ENCODE results near the gene CDKN2D.
A peak's percentile ranks its signal among the peaks of the same experiment; 100 is the strongest.

CDKN2D gene

DNA sequence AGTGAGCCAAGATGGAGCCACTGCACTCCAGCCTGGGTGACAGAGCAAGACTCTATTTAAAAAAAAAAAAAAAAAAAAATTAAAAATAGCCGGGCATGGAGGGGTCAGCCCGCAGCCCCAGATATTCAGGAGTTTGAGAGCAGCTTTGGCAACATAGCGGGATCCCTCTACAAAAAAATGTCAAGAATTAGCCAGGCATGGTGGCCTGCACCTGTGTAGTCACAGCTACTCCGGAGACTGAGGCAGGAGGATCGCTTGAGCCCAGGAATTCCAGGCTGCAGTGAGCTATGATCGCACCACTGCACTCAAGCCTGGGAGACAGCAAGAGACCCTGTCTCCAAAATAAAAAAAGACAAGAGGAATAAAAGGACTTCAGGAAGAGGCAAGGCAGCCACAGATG is 17.6 kb upstream of the CDKN2D start:
- TF ChIP-seq, protein P1, sequence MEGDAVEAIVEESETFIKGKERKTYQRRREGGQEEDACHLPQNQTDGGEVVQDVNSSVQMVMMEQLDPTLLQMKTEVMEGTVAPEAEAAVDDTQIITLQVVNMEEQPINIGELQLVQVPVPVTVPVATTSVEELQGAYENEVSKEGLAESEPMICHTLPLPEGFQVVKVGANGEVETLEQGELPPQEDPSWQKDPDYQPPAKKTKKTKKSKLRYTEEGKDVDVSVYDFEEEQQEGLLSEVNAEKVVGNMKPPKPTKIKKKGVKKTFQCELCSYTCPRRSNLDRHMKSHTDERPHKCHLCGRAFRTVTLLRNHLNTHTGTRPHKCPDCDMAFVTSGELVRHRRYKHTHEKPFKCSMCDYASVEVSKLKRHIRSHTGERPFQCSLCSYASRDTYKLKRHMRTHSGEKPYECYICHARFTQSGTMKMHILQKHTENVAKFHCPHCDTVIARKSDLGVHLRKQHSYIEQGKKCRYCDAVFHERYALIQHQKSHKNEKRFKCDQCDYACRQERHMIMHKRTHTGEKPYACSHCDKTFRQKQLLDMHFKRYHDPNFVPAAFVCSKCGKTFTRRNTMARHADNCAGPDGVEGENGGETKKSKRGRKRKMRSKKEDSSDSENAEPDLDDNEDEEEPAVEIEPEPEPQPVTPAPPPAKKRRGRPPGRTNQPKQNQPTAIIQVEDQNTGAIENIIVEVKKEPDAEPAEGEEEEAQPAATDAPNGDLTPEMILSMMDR (IDR thresholded peaks at IDR 0.05; ENCODE audit: low read depth, low read length): no peak
- no peak for DNase-seq
- no peaks in the 10 kb centered on the region for H3K27me3 ChIP-seq (ENCODE audit: insufficient read depth, low read depth, severe bottlenecking)
- H3K27ac ChIP-seq: no peak overlapping the region
- H3K36me3 ChIP-seq: no peaks in the 10 kb centered on the region
- H3K4me3 ChIP-seq (ENCODE audit: low read depth, low read length): no peak overlapping the region
- no peaks in the 10 kb centered on the region for H3K9me3 ChIP-seq (ENCODE audit: severe bottlenecking)

DNA sequence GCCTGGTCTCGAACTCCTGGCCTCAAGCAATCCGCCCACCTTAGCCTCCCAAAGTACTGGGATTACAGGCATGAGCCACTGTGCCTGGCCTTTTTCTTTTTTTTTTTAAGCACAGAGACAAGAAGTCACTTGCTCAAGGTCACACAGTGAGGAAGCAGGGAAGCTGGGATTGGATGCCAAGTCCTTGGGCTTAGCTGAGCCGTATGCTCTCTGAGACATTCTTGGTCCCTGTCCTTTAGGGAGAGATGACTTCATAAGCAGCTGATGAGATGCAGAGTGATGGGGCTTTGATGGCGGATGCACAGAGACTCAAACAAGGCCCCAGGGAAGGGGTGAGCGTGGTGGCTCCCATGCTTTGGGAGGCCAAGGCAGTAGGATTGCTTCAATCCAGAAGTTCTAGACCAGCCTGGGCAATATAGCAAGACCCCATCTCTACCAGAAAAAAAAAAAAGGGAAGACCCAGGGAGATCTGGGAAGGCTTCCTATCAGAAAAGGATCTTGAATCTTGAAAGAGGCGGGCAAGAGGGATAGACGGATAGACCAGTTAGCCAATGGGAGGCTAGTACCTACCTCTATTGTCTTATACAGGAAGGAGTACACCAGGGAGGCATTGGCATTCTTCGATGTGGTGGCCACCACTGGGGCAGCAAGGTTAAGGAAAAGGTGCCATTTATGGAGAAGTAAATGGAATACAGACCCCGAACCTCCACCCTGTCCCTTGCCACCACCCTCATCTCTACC is 14.4 kb upstream of the CDKN2D start:
- Histone ChIP-seq H3K4me3 (ENCODE audit: low read depth, low read length) (no peak overlapping the region), H3K27me3 (ENCODE audit: insufficient read depth, low read depth, severe bottlenecking) (no peaks in the 10 kb centered on the region), H3K36me3 (no peaks in the 10 kb centered on the region), H3K9me3 (ENCODE audit: severe bottlenecking) (no peaks in the 10 kb centered on the region), H3K27ac (no peak overlapping the region)
- DNase-seq: no peak
- TF ChIP-seq, protein P1 (IDR thresholded peaks at IDR 0.05; ENCODE audit: low read depth, low read length): no peak

DNA sequence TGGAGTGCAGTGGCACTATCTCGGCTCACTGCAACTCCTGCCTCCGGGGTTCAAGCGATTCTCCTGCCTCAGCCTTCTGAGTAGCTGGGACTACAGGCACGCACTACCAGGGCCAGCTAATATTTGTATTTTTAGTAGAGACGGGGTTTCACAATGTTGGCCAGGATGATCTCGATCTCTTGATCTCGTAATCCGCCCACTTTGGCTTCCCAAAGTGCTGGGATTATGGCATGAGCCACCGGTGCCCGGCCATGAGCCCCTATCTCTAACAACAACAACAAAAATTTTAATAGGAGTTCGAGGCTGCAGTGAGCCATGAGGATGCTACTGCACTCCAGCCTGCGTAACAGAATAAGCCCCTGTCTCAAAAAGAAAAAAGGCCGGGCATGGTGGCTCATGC is 13.3 kb upstream of the CDKN2D start:
- DNase-seq: no peak
- TF ChIP-seq, protein P1 (IDR thresholded peaks at IDR 0.05; ENCODE audit: low read depth, low read length): no peak
- H3K27me3 ChIP-seq (ENCODE audit: insufficient read depth, low read depth, severe bottlenecking): no peaks in the 10 kb centered on the region
- no peaks in the 10 kb centered on the region for H3K9me3 ChIP-seq (ENCODE audit: severe bottlenecking)
- no peak overlapping the region for H3K4me3 ChIP-seq (ENCODE audit: low read depth, low read length)
- no peaks in the 10 kb centered on the region for H3K36me3 ChIP-seq
- no peak overlapping the region for H3K27ac ChIP-seq

DNA sequence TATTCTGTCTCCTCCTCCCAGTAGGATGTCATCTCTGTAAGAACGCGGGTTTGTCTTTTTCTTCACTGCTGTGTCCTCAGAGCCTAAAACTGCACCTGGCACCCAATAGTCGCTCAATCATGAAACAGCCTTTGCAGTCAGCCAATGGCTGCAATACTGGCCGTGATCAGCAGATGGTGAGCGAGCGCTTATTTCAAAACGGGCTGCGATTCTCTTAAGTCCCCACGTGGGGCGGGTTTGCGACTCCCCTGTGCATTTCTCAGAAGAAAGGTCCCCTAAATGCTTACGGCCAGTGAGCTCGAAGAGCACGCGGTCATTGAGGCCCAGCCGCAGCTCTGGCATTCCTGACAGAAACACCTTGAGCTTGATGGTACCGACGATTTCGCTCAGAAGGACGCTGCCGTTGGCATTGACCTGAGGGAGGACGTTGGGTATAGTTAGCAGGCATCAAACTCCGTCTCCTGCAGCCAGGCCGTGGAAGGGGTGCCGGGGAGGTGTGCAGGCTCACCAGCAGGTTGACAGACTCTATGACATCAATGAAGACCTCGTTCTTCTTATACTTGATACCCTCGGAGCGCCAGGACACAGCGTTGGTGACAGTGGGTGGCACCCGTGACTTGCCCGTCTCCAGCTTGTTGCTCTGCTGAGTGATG is 12.3 kb upstream of the CDKN2D start:
- Histone ChIP-seq H3K27me3 (ENCODE audit: insufficient read depth, low read depth, severe bottlenecking) (no peaks in the 10 kb centered on the region), H3K9me3 (ENCODE audit: severe bottlenecking) (no peaks in the 10 kb centered on the region), H3K36me3 (no peaks in the 10 kb centered on the region), H3K27ac (no peak overlapping the region), H3K4me3 (ENCODE audit: low read depth, low read length) (no peak overlapping the region)
- DNase-seq: peak; percentile 90
- TF ChIP-seq, protein P1 (IDR thresholded peaks at IDR 0.05; ENCODE audit: low read depth, low read length): peak; percentile 96

DNA sequence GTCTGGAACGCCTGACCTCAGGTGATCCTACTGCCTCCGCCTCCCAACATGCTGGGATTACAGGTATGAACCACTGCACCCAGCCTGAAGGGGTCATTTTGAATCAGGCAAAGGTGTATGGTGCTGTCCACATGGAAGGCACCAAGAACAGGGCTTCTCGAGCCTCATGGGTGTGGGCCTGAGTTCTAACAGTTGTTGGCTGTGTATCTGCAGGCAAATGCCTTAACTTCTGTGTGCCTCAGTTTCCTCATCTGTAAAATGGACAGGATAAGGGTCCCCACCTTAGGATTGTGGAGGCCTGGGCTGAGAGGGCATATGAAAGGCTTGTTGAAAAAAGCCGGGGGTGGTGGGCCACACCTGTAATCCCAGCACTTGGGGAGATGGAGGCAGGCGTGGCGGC is 9.2 kb upstream of the CDKN2D start:
- Histone ChIP-seq H3K27me3 (ENCODE audit: insufficient read depth, low read depth, severe bottlenecking) (no peaks in the 10 kb centered on the region), H3K27ac (no peak overlapping the region), H3K36me3 (no peaks in the 10 kb centered on the region), H3K9me3 (ENCODE audit: severe bottlenecking) (no peaks in the 10 kb centered on the region), H3K4me3 (ENCODE audit: low read depth, low read length) (no peak overlapping the region)
- TF ChIP-seq, protein P1 (IDR thresholded peaks at IDR 0.05; ENCODE audit: low read depth, low read length): no peak
- DNase-seq: no peak

Measured in WERI-Rb-1 (cell line).